ENCODE results near the gene GNG4. TPM values are rescaled to one million over a fixed set of nuclear protein-coding genes. Genes with fewer than 3 reads are reported as not detected.

The GNG4 gene
- total and polyA plus RNA-seq, 12 donors, result 0.04 to 0.15 (median 0.06) TPM; not detected in 9

GRCh38 chr1:235586413-235586812 lies 63.2 kb downstream of the GNG4 start:
- WGBS, 2 donors, result 54 to 61% methylated on average over 5 of the region's 5 CpGs
- H3K4me3 ChIP-seq, result no peak overlapping the region

GRCh38 chr1:235584973-235585372 lies 64.6 kb downstream of the GNG4 start:
- intact Hi-C loops (cut with DNase I), result no loop called here
- peaks cover 0 to 17% (median 7%) of the 10 kb centered on the region in 7 donors for H3K27me3 ChIP-seq
- no peaks in the 10 kb centered on the region for H3K4me1 ChIP-seq
- 61 to 73% methylated on average over 2 of the region's 2 CpGs for WGBS, 2 donors
- ATAC-seq, result no peak
- no peak for TF ChIP-seq CTCF (IDR thresholded peaks at IDR 0.05)
- no peak for DNase-seq
- no peak overlapping the region for H3K27ac ChIP-seq
- no peaks in the 10 kb centered on the region for H3K36me3 ChIP-seq
- H3K4me3 ChIP-seq, result no peak overlapping the region
- H3K9me3 ChIP-seq, result peaks cover 0 to 5% (median 0%) of the 10 kb centered on the region in 11 donors

More at GRCh38 chr1:235586413-235586812, 63.2 kb downstream of the GNG4 start:
- no peak overlapping the region for H3K27ac ChIP-seq
- no peaks in the 10 kb centered on the region for H3K36me3 ChIP-seq
- DNase-seq (no peak), ATAC-seq (no peak)
- no peaks in the 10 kb centered on the region for H3K4me1 ChIP-seq
- intact Hi-C loops (cut with DNase I), result no loop called here
- H3K27me3 ChIP-seq, result peaks cover 0 to 17% (median 7%) of the 10 kb centered on the region in 7 donors
- H3K9me3 ChIP-seq, result no peaks in the 10 kb centered on the region
- no peak for TF ChIP-seq CTCF (IDR thresholded peaks at IDR 0.05)

GRCh38 chr1:235583511-235584001 lies 66.0 kb downstream of the GNG4 start:
- Histone ChIP-seq H3K4me1 (no peaks in the 10 kb centered on the region), H3K27ac (no peak overlapping the region), H3K36me3 (no peaks in the 10 kb centered on the region), H3K9me3 (peaks cover 0 to 7% (median 0%) of the 10 kb centered on the region in 11 donors), H3K27me3 (peaks cover 0 to 17% (median 7%) of the 10 kb centered on the region in 7 donors), H3K4me3 (no peak overlapping the region)
- DNase-seq, result no peak
- WGBS, 2 donors, result 72 to 74% methylated on average over 4 of the region's 4 CpGs
- no peak for ATAC-seq
- no peak for TF ChIP-seq CTCF (IDR thresholded peaks at IDR 0.05)
- intact Hi-C loops (cut with DNase I), result no loop called here

GRCh38 chr1:235582130-235582529 lies 67.5 kb downstream of the GNG4 start:
- TF ChIP-seq CTCF (IDR thresholded peaks at IDR 0.05), result no peak
- no peak for ATAC-seq
- Histone ChIP-seq H3K27ac (no peak overlapping the region), H3K27me3 (peaks cover 0 to 17% (median 7%) of the 10 kb centered on the region in 7 donors), H3K36me3 (no peaks in the 10 kb centered on the region), H3K4me3 (no peak overlapping the region), H3K9me3 (peaks cover 0 to 7% (median 0%) of the 10 kb centered on the region in 11 donors), H3K4me1 (no peaks in the 10 kb centered on the region)
- WGBS, 2 donors, result 78 to 79% methylated on average over 10 of the region's 10 CpGs
- no peak for DNase-seq
- intact Hi-C loops (cut with DNase I), result no loop called here

Data from heart right ventricle (tissue), 16 donors.